Endothelial cell of umbilical vein (primary cell): ENCODE data around the gene ABLIM1. TPM values are rescaled to one million over a fixed set of nuclear protein-coding genes. Genes with fewer than 3 reads are reported as not detected.

ENCODE experiments used
- BruUV-seq: library from RNA; stranded (reverse); fragments of 400-500 nt; replicated peaks from 2 replicates; lab custom pipeline; 2021; lab: Mats Ljungman, UMichigan
- CTCF ChIA-PET: fragments of 300-600, 350-600 bp; sonication (Branson Sonifier 250); formaldehyde crosslinking; loops from one replicate; lab custom pipeline; 2021; ENCODE audit warnings: antibody characterized with exemption, inconsistent platforms; lab: Charles Lee
- POLR2A ChIA-PET: fragments of 300-600, 350-600 bp; sonication (Branson Sonifier 250); formaldehyde crosslinking; loops from one replicate; lab custom pipeline; 2021; ENCODE audit warnings: antibody characterized with exemption, inconsistent platforms; lab: Charles Lee
- DNase-seq: peaks from one replicate; pipeline ENCODE4 v3.0.0-alpha.2; 2011; ENCODE audit warnings: low read depth, low spot score
- FAIRE-seq: peaks from 2 replicates; lab custom pipeline; 2011; peaks lifted over from hg19 to GRCh38; lab: Jason Lieb, UNC
- H2AFZ ChIP-seq: 2 replicates; pipeline ENCODE4 v1.6.0; 2012; ENCODE audit warnings: low read depth, low read length, control low read depth, inconsistent platforms
- H3K27ac ChIP-seq: 2 replicates; pipeline ENCODE4 v1.5.1; 2011; ENCODE audit warnings: low read depth, mild to moderate bottlenecking, control low read depth, low read length, moderate library complexity; ENCODE audit not compliant: insufficient read depth
- H3K27me3 ChIP-seq, 2 experiments: 2 replicates each; pipeline versions ENCODE4 v1.6.0 to v1.6.1; 2011; ENCODE audit warnings: low read length in 2 of 2, mixed read lengths in 1 of 2; ENCODE audit not compliant: control insufficient read depth in 2 of 2, insufficient read depth in 2 of 2
- H3K36me3 ChIP-seq, 2 experiments: 2 replicates in 1 of 2; 3 replicates in 1 of 2; pipeline ENCODE4 v1.5.1; 2011; ENCODE audit warnings: low read length in 2 of 2, mild to moderate bottlenecking in 1 of 2, moderate library complexity in 1 of 2; ENCODE audit not compliant: control insufficient read depth in 2 of 2, insufficient read depth in 2 of 2; ENCODE audit errors: extremely low read depth in 1 of 2
- H3K4me1 ChIP-seq: 3 replicates; pipeline ENCODE4 v1.5.1; 2011; ENCODE audit warnings: mild to moderate bottlenecking, low read length; ENCODE audit not compliant: control insufficient read depth, insufficient read depth; ENCODE audit errors: extremely low read depth
- H3K4me2 ChIP-seq: 2 replicates; pipeline ENCODE4 v1.6.1; 2011; ENCODE audit warnings: low read length, control low read depth, mixed read lengths; ENCODE audit not compliant: insufficient read depth
- H3K4me3 ChIP-seq, 3 experiments: fragments of 200-600 bp in 1 of 3; sonication (generic), shearing (Covaris generic) in 1 of 3; replicated peaks in 1 of 3; 2 replicates each; pipeline ENCODE4 v1.5.1; 2011 to 2016; ENCODE audit warnings: control low read depth in 3 of 3, low read length in 3 of 3, mild to moderate bottlenecking in 2 of 3, inconsistent platforms in 1 of 3, low read depth in 1 of 3, moderate library complexity in 1 of 3; ENCODE audit not compliant: insufficient read depth in 1 of 3
- H3K79me2 ChIP-seq: 2 replicates; pipeline ENCODE4 v1.6.0; 2012; ENCODE audit warnings: low read length, inconsistent platforms; ENCODE audit not compliant: control insufficient read depth, insufficient read depth
- H3K9ac ChIP-seq: replicated peaks from 2 replicates; pipeline ENCODE3; 2011; ENCODE audit warnings: low read length, control low read depth; ENCODE audit not compliant: insufficient read depth; ENCODE audit errors: extremely low read depth
- H3K9me1 ChIP-seq: replicated peaks from 3 replicates; pipeline ENCODE4 v1.6.0; 2011; ENCODE audit warnings: mild to moderate bottlenecking, low read length; ENCODE audit not compliant: control insufficient read depth, insufficient read depth; ENCODE audit errors: extremely low read depth
- H3K9me3 ChIP-seq: replicated peaks from 2 replicates; pipeline ENCODE4 v1.5.1; 2012; ENCODE audit warnings: low read length, inconsistent platforms; ENCODE audit not compliant: control insufficient read depth, insufficient read depth
- H4K20me1 ChIP-seq: replicated peaks from 2 replicates; pipeline ENCODE3; 2011; ENCODE audit warnings: mild to moderate bottlenecking, low read length; ENCODE audit not compliant: control insufficient read depth, insufficient read depth; ENCODE audit errors: extremely low read depth
- CTCF ChIP-seq, 2 donors: IDR thresholded peaks; 1 replicate in 1 of 2; 2 replicates in 1 of 2; pipeline ENCODE4 v1.5.1; 2011; ENCODE audit warnings: low read length in 2 of 2, mild to moderate bottlenecking in 2 of 2, moderate library complexity in 2 of 2, control low read depth in 1 of 2, inconsistent platforms in 1 of 2, low read depth in 1 of 2; ENCODE audit not compliant: insufficient read depth in 1 of 2; ENCODE audit errors: extremely low read depth in 1 of 2
- EZH2 ChIP-seq: IDR thresholded peaks from 2 replicates; pipeline ENCODE4 v1.6.1; 2012; ENCODE audit warnings: borderline replicate concordance, low read depth, mild to moderate bottlenecking, moderate library complexity, low read length, inconsistent platforms; ENCODE audit not compliant: severe bottlenecking
- FOS ChIP-seq: IDR thresholded peaks from 2 replicates; pipeline ENCODE4 v1.6.1; 2011; ENCODE audit warnings: mild to moderate bottlenecking, low read length, moderate library complexity, borderline replicate concordance; ENCODE audit not compliant: insufficient read depth
- GATA2 ChIP-seq: IDR thresholded peaks from 2 replicates; pipeline ENCODE4 v1.7.0; 2011; ENCODE audit warnings: low read depth, mild to moderate bottlenecking, moderate library complexity, mixed read lengths, low read length; ENCODE audit not compliant: insufficient read length, insufficient read depth
- JUN ChIP-seq: IDR thresholded peaks from 2 replicates; pipeline ENCODE4 v1.6.1; 2011; ENCODE audit warnings: borderline replicate concordance, low read depth; ENCODE audit not compliant: insufficient read length, insufficient read depth
- MAX ChIP-seq: IDR thresholded peaks from 2 replicates; pipeline ENCODE4 v1.6.1; 2011; ENCODE audit not compliant: insufficient read depth, insufficient read length
- MYC ChIP-seq: IDR thresholded peaks from one replicate; pipeline ENCODE4 v1.6.1; 2011; ENCODE audit warnings: mild to moderate bottlenecking, low read depth, low read length
- POLR2A ChIP-seq: IDR thresholded peaks from 2 replicates; pipeline ENCODE4 v1.6.1; 2012; ENCODE audit warnings: low read depth, mild to moderate bottlenecking, control low read depth, low read length
- POLR2AphosphoS5 ChIP-seq: IDR thresholded peaks from 2 replicates; pipeline ENCODE4 v1.6.1; 2012; ENCODE audit warnings: low read depth, mild to moderate bottlenecking, control low read depth, low read length, moderate library complexity; ENCODE audit not compliant: insufficient read depth
- dilution Hi-C: fragments of 300-500 bp; cut with MboI; formaldehyde crosslinking; loops from one replicate; pipeline ENCODE4 v1.15.0; 2019; ENCODE audit warnings: low sequenced_read_pairs; ENCODE audit not compliant: extremely low pct_ligation_motif_present
- intact Hi-C: fragments of 100-400 bp; cut with micrococcal nuclease; formaldehyde crosslinking; loops from one replicate; pipeline ENCODE4 v1.10.0; 2022
- polyA plus RNA-seq, 4 experiments: library from polyadenylated mRNA; depleted of rRNA in 3 of 4; stranded (reverse) in 3 of 4; unstranded in 1 of 4; fragments of >200 nt; gene quantifications; 2 replicates each; pipeline versions ENCODE4 v1.2.1 to v1.2.3, GENCODE V29; 2011 to 2012; ENCODE audit warnings: missing spikeins in 1 of 4
- total RNA-seq: library from RNA; stranded (reverse); gene quantifications from 2 replicates; pipeline ENCODE4 v1.2.3, GENCODE V29; 2021

ABLIM1 gene
- total and polyA plus RNA-seq, 2 donors (not counting 3 experiments of a cell fraction or from before 2014, with no cell fraction given), result 128 to 235 TPM

- CTCF ChIA-PET, result interaction anchor here (0.7 to 2.7 kb wide), 2 partner anchors 14 to 97 kb away, joined by 3 to 16 read pairs; no protein-coding TSS in a partner anchor
- Histone ChIP-seq H4K20me1 (no peaks in the 10 kb centered on the region), H3K4me3 (no peak overlapping the region), H2AFZ (no peak overlapping the region), H3K4me1 (peaks cover 5% of the 10 kb centered on the region), H3K27ac (no peak overlapping the region), H3K27me3 (peaks cover 86 to 91% of the 10 kb centered on the region in 2 experiments), H3K79me2 (no peaks in the 10 kb centered on the region), H3K36me3 (no peaks in the 10 kb centered on the region), H3K9ac (no peak overlapping the region), H3K9me3 (no peaks in the 10 kb centered on the region), H3K4me2 (no peak overlapping the region), H3K9me1 (no peaks in the 10 kb centered on the region)
- BruUV-seq, result no TSS peak
- intact Hi-C loops, result no loop called here
- FAIRE-seq, result no peak
- dilution Hi-C loops, result no loop called here
- no peak for DNase-seq
- POLR2A ChIA-PET, result no interaction called here
- TF ChIP-seq FOS, result no peak
Measured at GRCh38 chr10:114401195-114401791, 256.8 kb downstream of the ABLIM1 start.

GRCh38 chr10:114400091-114400490 is 258.0 kb downstream of the ABLIM1 start:
- no peak overlapping the region for H3K4me2 ChIP-seq
- BruUV-seq, result no TSS peak

More at GRCh38 chr10:114400091-114400490, 258.0 kb downstream of the ABLIM1 start:
- Histone ChIP-seq H3K27me3 (peaks cover 88 to 95% of the 10 kb centered on the region in 2 experiments), H3K9me1 (no peaks in the 10 kb centered on the region), H3K9ac (no peak overlapping the region), H3K4me1 (peaks cover 5% of the 10 kb centered on the region), H3K27ac (no peak overlapping the region), H4K20me1 (no peaks in the 10 kb centered on the region), H3K4me3 (no peak overlapping the region), H2AFZ (no peak overlapping the region), H3K9me3 (no peaks in the 10 kb centered on the region), H3K36me3 (no peaks in the 10 kb centered on the region), H3K79me2 (no peaks in the 10 kb centered on the region)
- FAIRE-seq (no peak), DNase-seq (no peak)
- no peak for TF ChIP-seq JUN
- TF ChIP-seq POLR2A, result no peak
- no peak for TF ChIP-seq CTCF (IDR thresholded peaks at IDR 0.05; ENCODE audit: extremely low read depth in 1 of 2, insufficient read depth in 1 of 2, low read depth in 1 of 2, low read length in 2 of 2)
- TF ChIP-seq POLR2AphosphoS5, result no peak
- no peak for TF ChIP-seq EZH2
- TF ChIP-seq FOS, result no peak
- no peak for TF ChIP-seq MAX
- no peak for TF ChIP-seq MYC
- TF ChIP-seq GATA2, result no peak
- dilution Hi-C loops (no loop called here), intact Hi-C loops (no loop called here)
- POLR2A ChIA-PET, result no interaction called here
- CTCF ChIA-PET, result no interaction called here
